Endothelial cell of umbilical vein (primary cell): Measurements from ENCODE around the gene RTEL1. TPM values are rescaled to one million over a fixed set of nuclear protein-coding genes. Genes with fewer than 3 reads are reported as not detected.

Experiments
- BruUV-seq: library from RNA; stranded (reverse); fragments of 400-500 nt; replicated peaks from 2 replicates; lab custom pipeline; 2021; lab: Mats Ljungman, UMichigan
- CTCF ChIA-PET: fragments of 300-600, 350-600 bp; sonication (Branson Sonifier 250); formaldehyde crosslinking; loops from one replicate; lab custom pipeline; 2021; ENCODE audit warnings: antibody characterized with exemption, inconsistent platforms; lab: Charles Lee
- POLR2A ChIA-PET: fragments of 300-600, 350-600 bp; sonication (Branson Sonifier 250); formaldehyde crosslinking; loops from one replicate; lab custom pipeline; 2021; ENCODE audit warnings: antibody characterized with exemption, inconsistent platforms; lab: Charles Lee
- DNase-seq: peaks from one replicate; pipeline ENCODE4 v3.0.0-alpha.2; 2011; ENCODE audit warnings: low read depth, low spot score
- FAIRE-seq: peaks from 2 replicates; lab custom pipeline; 2011; peaks lifted over from hg19 to GRCh38; lab: Jason Lieb, UNC
- H2AFZ ChIP-seq: 2 replicates; pipeline ENCODE4 v1.6.0; 2012; ENCODE audit warnings: low read depth, low read length, control low read depth, inconsistent platforms
- H3K27ac ChIP-seq: 2 replicates; pipeline ENCODE4 v1.5.1; 2011; ENCODE audit warnings: low read depth, mild to moderate bottlenecking, control low read depth, low read length, moderate library complexity; ENCODE audit not compliant: insufficient read depth
- H3K27me3 ChIP-seq, 2 experiments: 2 replicates each; pipeline versions ENCODE4 v1.6.0 to v1.6.1; 2011; ENCODE audit warnings: low read length in 2 of 2, mixed read lengths in 1 of 2; ENCODE audit not compliant: control insufficient read depth in 2 of 2, insufficient read depth in 2 of 2
- H3K36me3 ChIP-seq, 2 experiments: 2 replicates in 1 of 2; 3 replicates in 1 of 2; pipeline ENCODE4 v1.5.1; 2011; ENCODE audit warnings: low read length in 2 of 2, mild to moderate bottlenecking in 1 of 2, moderate library complexity in 1 of 2; ENCODE audit not compliant: control insufficient read depth in 2 of 2, insufficient read depth in 2 of 2; ENCODE audit errors: extremely low read depth in 1 of 2
- H3K4me1 ChIP-seq: 3 replicates; pipeline ENCODE4 v1.5.1; 2011; ENCODE audit warnings: mild to moderate bottlenecking, low read length; ENCODE audit not compliant: control insufficient read depth, insufficient read depth; ENCODE audit errors: extremely low read depth
- H3K4me2 ChIP-seq: 2 replicates; pipeline ENCODE4 v1.6.1; 2011; ENCODE audit warnings: low read length, control low read depth, mixed read lengths; ENCODE audit not compliant: insufficient read depth
- H3K4me3 ChIP-seq, 3 experiments: fragments of 200-600 bp in 1 of 3; sonication (generic), shearing (Covaris generic) in 1 of 3; replicated peaks in 1 of 3; 2 replicates each; pipeline ENCODE4 v1.5.1; 2011 to 2016; ENCODE audit warnings: control low read depth in 3 of 3, low read length in 3 of 3, mild to moderate bottlenecking in 2 of 3, inconsistent platforms in 1 of 3, low read depth in 1 of 3, moderate library complexity in 1 of 3; ENCODE audit not compliant: insufficient read depth in 1 of 3
- H3K79me2 ChIP-seq: 2 replicates; pipeline ENCODE4 v1.6.0; 2012; ENCODE audit warnings: low read length, inconsistent platforms; ENCODE audit not compliant: control insufficient read depth, insufficient read depth
- H3K9ac ChIP-seq: replicated peaks from 2 replicates; pipeline ENCODE3; 2011; ENCODE audit warnings: low read length, control low read depth; ENCODE audit not compliant: insufficient read depth; ENCODE audit errors: extremely low read depth
- H3K9me1 ChIP-seq: replicated peaks from 3 replicates; pipeline ENCODE4 v1.6.0; 2011; ENCODE audit warnings: mild to moderate bottlenecking, low read length; ENCODE audit not compliant: control insufficient read depth, insufficient read depth; ENCODE audit errors: extremely low read depth
- H3K9me3 ChIP-seq: replicated peaks from 2 replicates; pipeline ENCODE4 v1.5.1; 2012; ENCODE audit warnings: low read length, inconsistent platforms; ENCODE audit not compliant: control insufficient read depth, insufficient read depth
- H4K20me1 ChIP-seq: replicated peaks from 2 replicates; pipeline ENCODE3; 2011; ENCODE audit warnings: mild to moderate bottlenecking, low read length; ENCODE audit not compliant: control insufficient read depth, insufficient read depth; ENCODE audit errors: extremely low read depth
- CTCF ChIP-seq, 2 donors: IDR thresholded peaks; 1 replicate in 1 of 2; 2 replicates in 1 of 2; pipeline ENCODE4 v1.5.1; 2011; ENCODE audit warnings: low read length in 2 of 2, mild to moderate bottlenecking in 2 of 2, moderate library complexity in 2 of 2, control low read depth in 1 of 2, inconsistent platforms in 1 of 2, low read depth in 1 of 2; ENCODE audit not compliant: insufficient read depth in 1 of 2; ENCODE audit errors: extremely low read depth in 1 of 2
- EZH2 ChIP-seq: IDR thresholded peaks from 2 replicates; pipeline ENCODE4 v1.6.1; 2012; ENCODE audit warnings: borderline replicate concordance, low read depth, mild to moderate bottlenecking, moderate library complexity, low read length, inconsistent platforms; ENCODE audit not compliant: severe bottlenecking
- FOS ChIP-seq: IDR thresholded peaks from 2 replicates; pipeline ENCODE4 v1.6.1; 2011; ENCODE audit warnings: mild to moderate bottlenecking, low read length, moderate library complexity, borderline replicate concordance; ENCODE audit not compliant: insufficient read depth
- GATA2 ChIP-seq: IDR thresholded peaks from 2 replicates; pipeline ENCODE4 v1.7.0; 2011; ENCODE audit warnings: low read depth, mild to moderate bottlenecking, moderate library complexity, mixed read lengths, low read length; ENCODE audit not compliant: insufficient read length, insufficient read depth
- JUN ChIP-seq: IDR thresholded peaks from 2 replicates; pipeline ENCODE4 v1.6.1; 2011; ENCODE audit warnings: borderline replicate concordance, low read depth; ENCODE audit not compliant: insufficient read length, insufficient read depth
- MAX ChIP-seq: IDR thresholded peaks from 2 replicates; pipeline ENCODE4 v1.6.1; 2011; ENCODE audit not compliant: insufficient read depth, insufficient read length
- POLR2A ChIP-seq: IDR thresholded peaks from 2 replicates; pipeline ENCODE4 v1.6.1; 2012; ENCODE audit warnings: low read depth, mild to moderate bottlenecking, control low read depth, low read length
- POLR2AphosphoS5 ChIP-seq: IDR thresholded peaks from 2 replicates; pipeline ENCODE4 v1.6.1; 2012; ENCODE audit warnings: low read depth, mild to moderate bottlenecking, control low read depth, low read length, moderate library complexity; ENCODE audit not compliant: insufficient read depth
- dilution Hi-C: fragments of 300-500 bp; cut with MboI; formaldehyde crosslinking; loops from one replicate; pipeline ENCODE4 v1.15.0; 2019; ENCODE audit warnings: low sequenced_read_pairs; ENCODE audit not compliant: extremely low pct_ligation_motif_present
- intact Hi-C: fragments of 100-400 bp; cut with micrococcal nuclease; formaldehyde crosslinking; loops from one replicate; pipeline ENCODE4 v1.10.0; 2022
- polyA plus RNA-seq, 4 experiments: library from polyadenylated mRNA; depleted of rRNA in 3 of 4; stranded (reverse) in 3 of 4; unstranded in 1 of 4; fragments of >200 nt; gene quantifications; 2 replicates each; pipeline versions ENCODE4 v1.2.1 to v1.2.3, GENCODE V29; 2011 to 2012; ENCODE audit warnings: missing spikeins in 1 of 4
- total RNA-seq: library from RNA; stranded (reverse); gene quantifications from 2 replicates; pipeline ENCODE4 v1.2.3, GENCODE V29; 2021

Gene RTEL1
- total and polyA plus RNA-seq, 2 donors (not counting 3 experiments of a cell fraction or from before 2014, with no cell fraction given): 17.0 to 44.9 TPM

- dilution Hi-C loops (no loop called here), intact Hi-C loops (no loop called here)
- TF ChIP-seq FOS (no peak), GATA2 (no peak), POLR2AphosphoS5 (no peak), JUN (no peak), POLR2A (no peak), MAX (no peak), EZH2 (no peak), CTCF (IDR thresholded peaks at IDR 0.05; ENCODE audit: extremely low read depth in 1 of 2, insufficient read depth in 1 of 2, low read depth in 1 of 2, low read length in 2 of 2) (no peak)
- peaks cover 0 to 19% of the 10 kb centered on the region in 2 experiments for H3K36me3 ChIP-seq
- H3K79me2 ChIP-seq: no peaks in the 10 kb centered on the region
- no peaks in the 10 kb centered on the region for H4K20me1 ChIP-seq
- no peak overlapping the region for H3K9ac ChIP-seq
- POLR2A ChIA-PET: no interaction called here
- CTCF ChIA-PET: no interaction called here
- H2AFZ ChIP-seq: no peak overlapping the region
- no peaks in the 10 kb centered on the region for H3K9me1 ChIP-seq
- DNase-seq (no peak), FAIRE-seq (no peak)
- H3K9me3 ChIP-seq: no peaks in the 10 kb centered on the region
- no peak overlapping the region for H3K4me2 ChIP-seq
- H3K4me1 ChIP-seq: peaks cover 9% of the 10 kb centered on the region
- no peak overlapping the region for H3K27ac ChIP-seq
- no TSS peak for BruUV-seq
- no peaks in the 10 kb centered on the region for H3K27me3 ChIP-seq
- H3K4me3 ChIP-seq: no peak overlapping the region
Observed at GRCh38 chr20:63743210-63743970, 85.3 kb downstream of the RTEL1 start.
